ENCODE measurements around the gene RREB1.

DNA sequence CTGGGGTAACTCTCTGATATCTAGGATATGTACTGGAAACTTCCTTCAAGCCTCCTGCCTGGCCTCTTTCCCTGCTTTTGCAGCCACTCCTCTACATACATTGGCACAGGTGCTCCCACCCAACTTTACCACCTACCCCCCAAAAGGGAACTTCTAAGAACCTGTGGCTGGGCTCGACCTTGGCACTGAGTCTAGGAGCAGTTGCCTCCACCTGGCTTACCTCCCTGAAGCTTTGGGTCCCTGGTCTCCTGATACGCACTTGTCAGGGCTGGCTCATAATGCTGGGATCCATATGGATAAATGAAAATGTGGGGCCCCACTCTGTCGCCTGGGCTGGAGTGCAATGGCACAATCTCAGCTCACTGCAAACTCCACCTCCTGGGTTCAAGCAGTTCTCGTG is 149.0 kb downstream of the RREB1 start:
- TF ChIP-seq POLR2AphosphoS5 (IDR thresholded peaks at IDR 0.05; ENCODE audit: low read depth, low read length), result no peak
- TF ChIP-seq, protein P1, sequence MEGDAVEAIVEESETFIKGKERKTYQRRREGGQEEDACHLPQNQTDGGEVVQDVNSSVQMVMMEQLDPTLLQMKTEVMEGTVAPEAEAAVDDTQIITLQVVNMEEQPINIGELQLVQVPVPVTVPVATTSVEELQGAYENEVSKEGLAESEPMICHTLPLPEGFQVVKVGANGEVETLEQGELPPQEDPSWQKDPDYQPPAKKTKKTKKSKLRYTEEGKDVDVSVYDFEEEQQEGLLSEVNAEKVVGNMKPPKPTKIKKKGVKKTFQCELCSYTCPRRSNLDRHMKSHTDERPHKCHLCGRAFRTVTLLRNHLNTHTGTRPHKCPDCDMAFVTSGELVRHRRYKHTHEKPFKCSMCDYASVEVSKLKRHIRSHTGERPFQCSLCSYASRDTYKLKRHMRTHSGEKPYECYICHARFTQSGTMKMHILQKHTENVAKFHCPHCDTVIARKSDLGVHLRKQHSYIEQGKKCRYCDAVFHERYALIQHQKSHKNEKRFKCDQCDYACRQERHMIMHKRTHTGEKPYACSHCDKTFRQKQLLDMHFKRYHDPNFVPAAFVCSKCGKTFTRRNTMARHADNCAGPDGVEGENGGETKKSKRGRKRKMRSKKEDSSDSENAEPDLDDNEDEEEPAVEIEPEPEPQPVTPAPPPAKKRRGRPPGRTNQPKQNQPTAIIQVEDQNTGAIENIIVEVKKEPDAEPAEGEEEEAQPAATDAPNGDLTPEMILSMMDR (IDR thresholded peaks at IDR 0.05), result no peak
- TF ChIP-seq, protein P2, sequence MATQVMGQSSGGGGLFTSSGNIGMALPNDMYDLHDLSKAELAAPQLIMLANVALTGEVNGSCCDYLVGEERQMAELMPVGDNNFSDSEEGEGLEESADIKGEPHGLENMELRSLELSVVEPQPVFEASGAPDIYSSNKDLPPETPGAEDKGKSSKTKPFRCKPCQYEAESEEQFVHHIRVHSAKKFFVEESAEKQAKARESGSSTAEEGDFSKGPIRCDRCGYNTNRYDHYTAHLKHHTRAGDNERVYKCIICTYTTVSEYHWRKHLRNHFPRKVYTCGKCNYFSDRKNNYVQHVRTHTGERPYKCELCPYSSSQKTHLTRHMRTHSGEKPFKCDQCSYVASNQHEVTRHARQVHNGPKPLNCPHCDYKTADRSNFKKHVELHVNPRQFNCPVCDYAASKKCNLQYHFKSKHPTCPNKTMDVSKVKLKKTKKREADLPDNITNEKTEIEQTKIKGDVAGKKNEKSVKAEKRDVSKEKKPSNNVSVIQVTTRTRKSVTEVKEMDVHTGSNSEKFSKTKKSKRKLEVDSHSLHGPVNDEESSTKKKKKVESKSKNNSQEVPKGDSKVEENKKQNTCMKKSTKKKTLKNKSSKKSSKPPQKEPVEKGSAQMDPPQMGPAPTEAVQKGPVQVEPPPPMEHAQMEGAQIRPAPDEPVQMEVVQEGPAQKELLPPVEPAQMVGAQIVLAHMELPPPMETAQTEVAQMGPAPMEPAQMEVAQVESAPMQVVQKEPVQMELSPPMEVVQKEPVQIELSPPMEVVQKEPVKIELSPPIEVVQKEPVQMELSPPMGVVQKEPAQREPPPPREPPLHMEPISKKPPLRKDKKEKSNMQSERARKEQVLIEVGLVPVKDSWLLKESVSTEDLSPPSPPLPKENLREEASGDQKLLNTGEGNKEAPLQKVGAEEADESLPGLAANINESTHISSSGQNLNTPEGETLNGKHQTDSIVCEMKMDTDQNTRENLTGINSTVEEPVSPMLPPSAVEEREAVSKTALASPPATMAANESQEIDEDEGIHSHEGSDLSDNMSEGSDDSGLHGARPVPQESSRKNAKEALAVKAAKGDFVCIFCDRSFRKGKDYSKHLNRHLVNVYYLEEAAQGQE (IDR thresholded peaks at IDR 0.05; ENCODE audit: insufficient read depth in 1 of 2, low read depth in 2 of 2, low read length in 1 of 2), result no peak
- TF ChIP-seq SIN3A (IDR thresholded peaks at IDR 0.05; ENCODE audit: borderline replicate concordance, insufficient read depth, low read depth, low read length), result no peak
- TF ChIP-seq TCF7L2 (IDR thresholded peaks at IDR 0.05; ENCODE audit: low read depth, low read length), result no peak
